OCI-LY1 (cell line): ENCODE results near the gene ATP7B.

Experiments
- EZH2 ChIP-seq: fragments of 200-600 bp; sonication (generic), shearing (Covaris generic); IDR thresholded peaks from 2 replicates; pipeline ENCODE4 v1.8.0; 2017; ENCODE audit warnings: borderline replicate concordance, mixed run types, mild to moderate bottlenecking, antibody characterized with exemption, low read length, moderate library complexity, mixed read lengths
- TF ChIP-seq, protein P1 (sequence below): fragments of 200-600 bp; sonication (generic), shearing (Covaris generic); IDR thresholded peaks from 2 replicates; pipeline ENCODE4 v1.5.1; 2017; ENCODE audit warnings: mild to moderate bottlenecking, antibody characterized with exemption, low read length, moderate library complexity, mixed read lengths

DNA sequence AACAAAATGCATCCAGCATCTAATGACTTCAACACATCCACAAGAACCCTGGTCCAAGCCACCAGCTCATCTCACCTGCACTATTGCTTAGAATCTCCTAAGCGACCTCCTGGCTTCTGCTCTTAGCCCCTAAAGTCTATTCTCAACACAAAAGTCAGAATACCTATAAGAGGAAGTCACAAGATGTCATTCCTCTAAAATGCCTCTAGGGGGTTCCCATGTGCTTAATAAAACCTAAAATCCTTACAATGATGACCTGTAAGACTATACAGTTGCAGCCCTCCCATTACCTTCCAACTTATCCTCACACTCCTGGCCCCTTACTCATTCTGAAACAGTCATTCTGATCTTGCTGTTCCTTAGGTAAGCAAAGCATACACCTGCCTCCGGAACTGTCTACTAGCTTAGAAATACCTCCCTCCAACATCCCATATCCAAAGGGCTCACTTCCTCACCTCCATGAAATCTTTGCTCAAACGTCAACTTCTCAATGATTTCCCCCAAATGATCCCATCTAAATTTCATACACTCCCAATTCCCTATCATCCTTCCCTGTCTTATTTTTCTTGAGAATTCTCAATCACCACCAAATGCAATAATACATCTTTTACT is 10.0 kb downstream of the ATP7B start:
- TF ChIP-seq, protein P1, sequence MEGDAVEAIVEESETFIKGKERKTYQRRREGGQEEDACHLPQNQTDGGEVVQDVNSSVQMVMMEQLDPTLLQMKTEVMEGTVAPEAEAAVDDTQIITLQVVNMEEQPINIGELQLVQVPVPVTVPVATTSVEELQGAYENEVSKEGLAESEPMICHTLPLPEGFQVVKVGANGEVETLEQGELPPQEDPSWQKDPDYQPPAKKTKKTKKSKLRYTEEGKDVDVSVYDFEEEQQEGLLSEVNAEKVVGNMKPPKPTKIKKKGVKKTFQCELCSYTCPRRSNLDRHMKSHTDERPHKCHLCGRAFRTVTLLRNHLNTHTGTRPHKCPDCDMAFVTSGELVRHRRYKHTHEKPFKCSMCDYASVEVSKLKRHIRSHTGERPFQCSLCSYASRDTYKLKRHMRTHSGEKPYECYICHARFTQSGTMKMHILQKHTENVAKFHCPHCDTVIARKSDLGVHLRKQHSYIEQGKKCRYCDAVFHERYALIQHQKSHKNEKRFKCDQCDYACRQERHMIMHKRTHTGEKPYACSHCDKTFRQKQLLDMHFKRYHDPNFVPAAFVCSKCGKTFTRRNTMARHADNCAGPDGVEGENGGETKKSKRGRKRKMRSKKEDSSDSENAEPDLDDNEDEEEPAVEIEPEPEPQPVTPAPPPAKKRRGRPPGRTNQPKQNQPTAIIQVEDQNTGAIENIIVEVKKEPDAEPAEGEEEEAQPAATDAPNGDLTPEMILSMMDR, result peak; percentile 76
- no peak for TF ChIP-seq EZH2
